NCI-H187 (cell line): ENCODE data around the gene CAMK2D.
"Not testable (repeated sequence)": the region's sequence is repeated elsewhere in the genome, so short reads cannot be mapped to it uniquely, and the experiment has no call there.

ENCODE experiments used
- DNase-seq, 2 experiments: peaks; one replicate each; lab custom pipeline; 2025; lab: John Stamatoyannopoulos, UW

Gene CAMK2D

DNA sequence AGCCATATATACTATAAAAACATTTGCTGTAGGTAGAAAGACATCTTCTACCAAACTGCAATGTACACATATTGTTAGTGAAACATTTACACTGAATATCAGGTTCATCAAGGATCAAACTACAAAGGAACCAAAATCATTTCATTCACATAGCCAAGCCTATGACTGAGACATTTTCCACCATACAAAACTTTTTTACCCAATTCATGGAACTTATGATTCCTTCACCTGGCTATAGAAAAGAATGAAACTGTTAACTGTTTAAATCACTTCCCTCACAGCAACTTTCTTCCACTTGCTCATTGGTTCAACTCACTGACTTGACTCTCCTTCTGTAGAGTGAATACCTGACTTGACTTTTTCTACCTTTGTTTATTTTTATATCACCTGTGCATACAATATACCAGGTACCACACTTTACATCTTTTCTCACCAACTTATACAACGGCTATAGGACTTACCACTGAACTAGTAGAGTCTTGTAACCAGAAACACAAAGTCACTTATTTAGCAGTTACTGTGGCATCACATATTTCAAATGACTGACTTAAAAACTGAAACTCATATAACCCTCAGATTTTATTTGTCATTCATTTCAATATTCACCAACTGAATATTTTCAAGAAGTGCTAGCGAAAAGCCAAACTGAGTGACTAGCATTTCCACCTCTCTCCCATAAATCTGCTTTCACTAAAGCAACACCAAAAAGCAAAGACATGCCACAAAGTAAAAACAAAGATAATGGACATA is 30.9 kb downstream of the CAMK2D start:
- DNase-seq = no peak

DNA sequence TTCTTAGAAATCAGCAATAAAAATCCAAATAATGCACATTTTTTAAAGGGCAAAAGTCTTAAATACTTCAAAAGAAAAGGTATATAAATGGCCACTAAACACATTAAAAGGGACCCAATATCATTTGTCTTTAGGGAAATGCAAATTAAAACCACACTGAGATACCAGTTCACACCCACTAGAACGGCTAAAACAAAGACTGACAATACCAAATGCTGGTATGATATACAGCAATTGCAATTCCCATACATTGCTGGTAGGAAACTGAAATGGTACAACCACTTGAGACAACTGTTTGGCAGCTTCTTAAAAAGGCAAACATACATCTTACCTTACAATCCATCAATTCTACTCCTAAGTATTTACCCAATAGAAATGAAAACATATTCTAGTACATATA is 33.7 kb downstream of the CAMK2D start:
- no peak for DNase-seq

DNA sequence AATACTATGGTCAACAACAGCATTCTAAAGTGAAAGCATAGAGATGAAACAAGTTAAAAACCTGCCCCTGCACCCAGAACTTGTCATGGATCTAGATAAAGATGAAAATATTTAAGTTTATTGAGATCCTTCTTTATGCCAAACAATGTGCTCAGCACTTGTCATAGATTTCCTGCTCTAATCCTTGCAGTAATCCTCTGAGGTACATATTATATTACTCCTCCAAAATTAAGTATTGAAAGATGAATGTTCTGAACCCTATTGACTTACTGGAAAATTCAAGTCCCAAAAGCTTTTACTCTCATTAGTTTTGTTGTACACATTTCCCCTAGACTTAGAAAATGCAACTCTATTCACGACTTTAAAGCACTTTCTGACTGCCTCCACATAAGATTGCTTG is 35.6 kb downstream of the CAMK2D start:
- no peak for DNase-seq

DNA sequence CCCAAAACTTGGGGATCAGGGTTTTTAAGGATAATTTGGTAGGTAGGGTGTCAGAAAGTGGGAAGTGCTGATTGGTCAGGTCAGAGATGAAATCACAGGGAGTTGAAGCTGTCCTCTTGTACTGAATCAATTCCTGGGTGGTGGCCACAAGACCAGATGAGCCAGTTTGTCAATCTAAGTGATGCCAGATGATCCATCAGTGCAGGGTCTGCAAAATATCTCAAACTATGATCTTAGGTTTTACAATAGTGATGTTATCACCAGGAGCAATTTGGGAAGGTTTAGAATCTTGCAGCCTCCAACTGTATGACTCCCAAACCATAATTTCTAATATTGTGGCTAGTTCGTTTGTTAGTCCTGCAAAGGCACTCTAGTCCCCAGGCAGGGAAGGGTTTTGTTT is 43.3 kb downstream of the CAMK2D start:
- DNase-seq = no peak

DNA sequence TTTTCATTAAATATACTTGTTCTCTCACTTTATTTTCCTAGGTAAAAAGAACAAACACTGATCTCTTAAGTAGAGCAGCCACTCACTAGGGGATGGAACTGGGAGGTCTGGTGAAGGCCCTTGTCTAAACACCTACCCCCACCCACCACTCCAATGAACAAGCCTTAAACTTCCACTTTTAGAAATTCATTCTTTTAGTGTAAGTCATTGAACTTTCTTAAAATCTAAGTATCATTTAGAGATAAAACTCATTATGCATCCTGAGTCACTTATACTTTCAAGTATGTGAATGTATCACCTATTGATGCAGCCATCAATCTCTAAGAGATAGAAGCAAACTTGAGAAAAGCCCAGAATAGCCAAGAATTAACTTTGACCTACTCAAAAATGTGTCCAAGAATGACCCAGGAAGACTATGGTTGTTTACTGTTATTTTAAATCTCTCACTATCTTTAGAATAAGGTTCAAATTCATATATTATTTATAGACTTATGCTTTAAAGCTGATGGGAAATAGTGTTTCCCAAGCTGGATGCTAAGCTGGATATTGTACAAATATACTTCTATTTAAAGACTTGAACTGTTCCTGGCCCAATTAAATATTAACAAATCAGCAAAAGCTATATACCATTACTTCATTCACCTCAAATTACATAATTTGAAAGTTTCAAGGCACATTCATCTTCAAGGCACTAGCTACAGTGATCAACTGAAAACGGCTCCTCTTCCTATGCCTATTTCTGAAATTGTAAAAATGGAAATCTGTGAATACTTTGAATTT is 49.5 kb downstream of the CAMK2D start:
- DNase-seq = no peak

DNA sequence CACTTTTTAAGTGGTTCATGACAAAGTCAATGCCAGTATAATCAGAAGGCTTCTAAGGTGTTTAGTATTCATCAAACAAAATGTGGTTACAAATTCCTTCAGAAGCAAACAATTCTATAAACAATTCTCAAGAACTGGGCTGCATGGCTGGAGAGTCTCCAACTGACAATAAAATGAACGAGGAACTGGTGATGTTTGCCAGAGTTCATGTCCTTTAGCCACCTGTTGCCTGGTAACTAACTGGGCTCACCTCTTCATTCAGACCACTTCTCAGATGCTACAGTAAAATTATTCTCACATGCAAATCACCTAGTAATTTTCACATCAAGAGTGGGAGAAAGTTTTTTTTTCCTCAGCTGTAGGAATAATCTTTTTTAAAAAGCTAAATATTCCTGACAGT is 53.3 kb downstream of the CAMK2D start:
- no peak for DNase-seq

DNA sequence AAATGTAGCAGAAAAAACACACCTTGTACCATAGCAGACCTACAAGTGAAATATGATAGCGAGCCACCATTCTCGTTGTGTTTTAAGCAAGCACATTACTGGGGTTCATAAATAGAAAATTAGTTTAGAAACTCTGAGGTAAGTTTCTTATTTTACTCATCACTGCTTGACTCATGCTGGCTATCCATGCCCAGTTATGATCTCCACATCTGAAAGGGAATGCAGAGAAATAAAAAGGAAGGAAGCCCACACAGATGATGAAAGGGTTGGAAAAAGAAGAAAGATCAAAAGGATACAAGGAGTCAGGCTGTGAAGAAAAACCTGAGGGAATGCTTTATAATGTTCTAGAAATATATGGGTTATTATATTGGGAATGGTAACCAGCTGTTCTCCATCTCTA is 54.5 kb downstream of the CAMK2D start:
- DNase-seq = no peak

DNA sequence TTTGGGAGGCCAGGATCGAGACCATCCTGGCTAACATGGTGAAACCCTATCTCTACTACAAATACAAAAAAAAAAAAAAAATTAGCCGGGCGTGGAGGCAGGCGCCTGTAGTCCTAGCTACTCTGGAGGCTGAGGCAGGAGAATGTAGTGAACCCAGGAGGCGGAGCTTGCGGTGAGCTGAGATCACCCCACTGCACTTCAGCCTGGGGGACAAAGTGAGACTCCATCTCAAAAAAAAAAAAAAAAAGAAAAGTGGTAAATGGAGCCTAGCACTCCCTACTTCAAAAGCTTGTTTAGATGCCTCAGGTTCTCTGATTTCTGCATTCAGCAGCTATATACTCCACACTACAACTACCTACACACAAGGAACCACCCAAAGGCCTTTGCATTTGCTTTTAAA is 56.4 kb downstream of the CAMK2D start:
- not testable (repeated sequence) for DNase-seq

DNA sequence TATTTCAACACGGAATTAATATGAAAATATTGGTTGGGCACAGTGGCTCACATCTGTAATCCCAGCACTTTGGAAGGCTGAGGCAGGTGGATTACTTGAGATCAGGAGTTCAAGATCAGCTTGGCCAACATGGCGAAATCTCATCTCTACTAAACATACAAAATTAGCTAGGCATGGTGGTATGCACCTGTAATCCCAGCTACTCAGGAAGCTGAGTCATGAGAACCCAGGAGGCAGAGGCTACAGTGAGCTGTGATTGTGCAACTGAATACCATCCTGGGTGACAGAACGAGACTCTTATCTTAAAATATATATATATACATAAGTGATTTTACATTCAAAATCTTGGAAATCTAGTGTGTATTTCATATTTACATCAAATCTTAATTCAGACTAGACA is 58.9 kb downstream of the CAMK2D start:
- DNase-seq = not testable (repeated sequence)

DNA sequence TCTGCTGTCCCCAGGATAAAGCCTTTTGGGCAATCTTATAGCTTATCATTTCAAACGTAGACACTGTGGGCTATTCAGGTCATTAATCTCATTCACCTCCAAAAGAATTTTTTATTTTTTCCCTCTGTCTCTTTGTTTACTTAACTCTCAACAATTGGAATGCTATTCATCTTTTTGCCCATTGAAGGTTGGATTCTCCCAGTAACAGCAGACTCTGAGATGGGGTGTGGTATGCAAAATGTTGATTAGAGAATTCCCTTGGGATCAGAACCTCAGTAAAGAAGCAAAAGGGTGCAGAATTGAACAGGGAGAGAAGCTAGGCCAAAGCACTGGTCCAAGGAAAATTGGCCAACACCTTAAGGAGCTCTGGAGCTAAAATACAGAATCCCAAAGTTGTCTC is 60.4 kb downstream of the CAMK2D start:
- no peak for DNase-seq

DNA sequence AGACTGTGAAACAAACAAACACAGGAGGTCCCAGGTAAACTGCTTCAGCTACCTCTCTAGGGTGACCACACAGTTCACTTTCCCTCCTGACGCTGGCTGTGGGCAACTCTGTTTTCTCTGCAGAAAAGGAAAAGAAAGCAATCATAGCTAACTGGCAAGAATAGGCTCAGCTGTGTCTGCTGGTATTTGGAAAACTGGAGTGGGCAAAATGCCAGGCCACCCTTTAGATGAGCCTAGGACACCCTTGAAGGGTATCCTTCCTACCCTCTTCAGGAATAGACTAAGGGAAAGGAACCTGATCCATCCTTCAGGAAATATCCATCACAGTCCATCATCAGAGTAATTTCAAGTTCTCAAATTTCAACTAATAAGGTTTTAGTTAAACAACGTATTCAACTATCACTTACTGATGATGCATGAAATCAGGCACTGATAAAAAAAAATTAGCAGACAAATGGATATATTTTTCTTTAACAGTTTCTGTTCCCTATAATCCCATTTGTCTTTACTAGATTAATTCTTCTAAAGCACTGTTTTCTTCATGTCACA is 60.9 kb downstream of the CAMK2D start:
- DNase-seq = no peak

DNA sequence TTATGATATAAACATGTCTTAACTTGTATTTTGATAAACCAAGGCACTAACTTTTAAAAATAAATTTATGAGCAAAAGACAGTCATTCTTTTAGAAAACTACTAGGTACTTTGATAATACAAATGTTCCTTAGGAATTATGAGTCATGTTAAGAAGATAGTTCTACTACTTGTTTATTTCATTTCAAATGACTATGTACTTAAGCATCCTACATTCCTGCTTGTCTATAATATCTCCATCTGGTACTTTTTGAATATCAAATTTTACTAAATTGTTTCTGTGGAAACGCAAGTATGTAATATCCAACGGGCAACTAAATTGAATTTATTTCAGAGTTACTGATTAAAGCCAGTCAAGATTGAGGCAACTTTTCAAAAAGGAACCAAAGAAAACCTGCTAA is 61.8 kb downstream of the CAMK2D start:
- DNase-seq = no peak

DNA sequence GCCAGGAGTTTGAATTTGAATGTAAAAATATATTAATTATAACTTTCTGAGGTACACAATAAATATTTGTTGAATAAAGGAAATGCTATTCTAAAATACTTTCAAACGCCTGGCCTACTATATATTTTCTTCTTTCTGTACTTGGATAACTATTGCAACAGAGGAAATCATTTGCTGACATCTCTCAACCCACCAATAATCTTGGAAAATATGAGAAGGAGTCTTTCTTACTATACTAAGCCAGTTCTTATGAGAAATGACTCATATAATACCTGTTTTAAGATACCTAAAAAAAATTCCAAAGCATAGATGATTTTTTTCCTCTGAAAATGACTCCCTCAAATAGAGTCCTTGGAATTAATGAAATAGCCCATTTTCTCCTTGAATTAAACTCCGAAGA is 64.1 kb downstream of the CAMK2D start:
- DNase-seq = no peak

DNA sequence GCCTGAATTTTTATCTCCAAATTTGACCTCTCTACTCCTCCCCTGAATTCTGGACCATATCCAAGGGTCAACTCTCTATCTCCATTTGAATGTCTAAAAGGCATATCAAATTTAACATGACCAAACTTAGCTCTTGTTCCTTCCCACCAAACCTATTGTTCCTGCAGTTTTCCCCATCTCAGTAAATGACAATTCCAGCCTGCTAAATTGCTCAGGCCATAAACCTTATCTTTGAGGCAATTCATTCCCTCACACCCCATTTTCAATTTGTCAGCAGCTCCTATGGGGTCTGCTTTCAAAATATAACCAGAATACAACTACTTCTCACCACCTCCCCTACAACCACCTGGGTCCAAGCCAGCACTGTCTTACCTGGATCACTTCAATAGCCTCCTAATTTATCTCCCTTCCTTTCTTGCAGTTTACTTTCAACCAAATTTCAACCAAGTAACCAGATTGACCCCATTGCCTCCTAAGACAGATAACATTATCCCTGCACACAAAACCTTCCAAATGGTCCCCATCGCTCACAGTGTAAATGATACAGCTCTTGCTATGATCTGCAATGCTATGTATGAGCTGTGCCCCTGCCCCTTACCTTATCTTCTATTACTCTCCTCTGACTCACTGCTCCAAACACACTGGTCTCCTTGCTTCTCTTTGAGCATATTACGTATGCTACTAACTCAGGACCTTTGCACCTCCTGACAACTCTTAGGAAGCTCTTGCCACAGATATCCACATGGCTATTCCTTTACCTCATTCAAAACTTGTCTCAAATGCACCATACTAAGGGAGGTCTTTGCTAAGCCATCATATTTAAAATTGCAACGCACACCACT is 66.0 kb downstream of the CAMK2D start:
- DNase-seq = no peak

DNA sequence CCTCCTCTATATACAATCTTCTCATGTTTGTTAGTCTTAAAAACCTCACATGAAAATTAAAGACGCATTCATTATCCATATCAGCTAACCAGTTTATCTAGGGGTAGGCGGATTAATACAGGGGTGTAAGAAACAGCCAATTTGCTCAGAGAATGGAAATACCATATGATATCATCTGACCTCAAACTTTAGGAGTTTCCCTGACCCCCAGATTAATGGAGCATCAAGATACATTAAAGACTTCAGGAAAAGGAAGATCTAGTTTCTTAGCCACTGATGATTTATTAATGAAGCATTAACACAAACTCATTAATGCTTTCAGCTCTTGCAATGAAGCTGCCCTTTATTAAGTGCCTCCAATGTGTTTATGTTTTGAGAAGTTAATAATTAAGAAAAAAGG is 67.5 kb downstream of the CAMK2D start:
- no peak for DNase-seq

DNA sequence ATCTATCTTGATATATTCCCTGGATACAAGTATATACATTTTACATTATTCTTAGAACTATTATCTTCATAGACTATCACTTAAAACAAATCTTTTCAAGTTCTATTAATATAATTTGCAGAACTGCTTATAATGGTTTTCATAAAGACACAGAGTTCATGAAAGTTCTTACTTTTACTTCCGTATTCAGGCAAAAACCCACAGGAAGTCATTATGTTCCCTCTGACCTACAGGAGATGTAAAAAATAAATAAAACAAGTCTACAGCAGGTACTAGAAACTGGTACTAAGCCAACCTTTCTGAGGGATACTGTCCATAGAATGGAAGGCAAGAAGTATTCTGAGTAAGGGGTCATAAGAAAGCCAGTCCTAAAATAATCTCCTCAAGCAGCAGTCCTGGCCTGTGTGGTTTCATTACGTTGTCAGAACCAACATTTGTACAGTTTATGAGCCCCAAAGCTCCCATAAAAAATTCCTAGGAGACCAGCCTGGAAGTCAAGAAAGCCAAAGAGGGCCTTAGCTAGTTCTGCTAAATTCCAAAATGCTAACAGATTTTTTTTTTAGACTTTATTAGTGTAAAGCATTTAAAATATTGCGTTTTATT is 68.6 kb downstream of the CAMK2D start:
- DNase-seq = no peak

DNA sequence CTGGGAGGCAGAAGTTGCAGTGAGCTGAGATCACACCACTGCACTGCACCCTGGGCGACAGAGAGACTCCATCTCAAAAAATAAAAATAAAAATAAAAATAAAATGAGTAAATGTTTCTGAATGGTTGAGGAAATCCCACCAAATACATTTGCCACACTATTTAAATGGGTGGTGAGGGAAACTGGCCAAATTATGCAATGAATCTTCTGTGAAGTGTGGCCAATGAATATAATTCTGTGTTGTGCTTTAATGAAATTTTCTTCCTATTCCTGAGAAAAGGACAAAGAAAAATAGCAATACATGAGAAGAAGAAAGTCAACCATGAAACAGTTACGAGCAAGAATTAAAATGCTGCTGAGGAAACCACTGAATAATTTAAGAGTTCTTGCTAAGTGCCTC is 69.9 kb downstream of the CAMK2D start:
- DNase-seq = no peak

DNA sequence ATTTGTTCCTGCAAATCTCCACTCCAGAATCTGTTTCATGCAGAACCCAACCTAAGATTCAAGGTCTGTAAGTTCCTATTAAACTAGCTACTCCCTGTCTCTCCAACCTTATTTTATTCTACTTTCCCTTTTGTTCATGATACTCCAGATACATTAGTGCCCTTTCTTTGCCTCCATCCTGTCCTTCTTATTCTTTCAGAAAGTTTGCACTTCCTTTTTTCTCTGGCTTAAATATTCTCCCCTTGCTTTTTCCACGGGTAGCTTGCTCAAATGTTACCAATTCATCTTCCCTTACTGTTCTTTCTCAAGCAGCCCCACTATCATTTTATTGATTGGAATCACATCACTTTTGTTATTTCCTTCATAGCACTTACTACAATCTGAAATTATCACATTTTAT is 72.1 kb downstream of the CAMK2D start:
- DNase-seq = no peak

DNA sequence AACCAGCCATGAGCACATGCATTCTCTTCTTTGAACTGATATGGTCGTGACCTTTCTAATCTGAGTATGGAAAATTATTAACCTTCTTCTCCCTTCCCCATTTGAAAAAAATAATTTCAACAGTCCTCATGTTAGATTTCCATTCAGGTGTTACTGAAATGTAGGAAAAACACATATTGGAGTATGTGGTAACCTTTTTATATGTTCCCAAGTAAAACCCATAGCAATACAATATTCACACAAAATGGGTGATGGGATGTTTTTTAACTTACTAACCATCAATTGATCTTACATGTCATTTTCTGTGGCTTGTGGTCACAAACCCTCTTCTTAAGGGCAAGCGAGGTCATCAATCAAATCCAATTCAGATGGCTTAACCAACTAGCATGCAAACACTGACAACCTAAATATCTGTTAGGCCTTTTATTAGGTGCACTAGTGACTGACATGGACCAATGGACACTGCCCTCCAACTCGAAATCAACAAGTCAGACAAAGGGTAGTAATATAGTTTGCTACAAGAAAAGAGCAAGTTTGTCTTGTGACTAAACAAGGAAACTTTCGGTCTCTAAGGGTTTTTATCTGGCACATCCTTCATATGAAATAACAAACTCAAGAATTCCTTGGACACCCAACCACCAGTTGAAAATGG is 74.3 kb downstream of the CAMK2D start:
- no peak for DNase-seq

DNA sequence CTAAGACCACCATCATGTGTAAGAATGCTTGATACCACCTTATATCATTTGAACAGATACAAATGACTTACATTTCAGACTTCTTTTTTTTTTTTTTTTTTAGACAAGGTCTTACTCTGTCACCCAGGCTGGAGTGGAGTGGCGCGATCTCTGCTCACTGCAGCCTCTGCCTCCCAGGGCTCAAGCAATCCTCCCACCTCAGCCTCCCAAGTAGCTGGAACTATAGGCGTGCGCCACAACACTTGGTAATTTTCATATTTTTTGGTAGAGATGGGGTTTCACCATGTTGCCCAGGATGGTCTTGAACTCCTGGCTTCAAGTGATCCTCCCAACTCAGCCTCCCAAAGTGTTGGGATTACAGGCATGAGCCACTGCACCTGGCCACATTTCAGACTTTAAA is 76.4 kb downstream of the CAMK2D start:
- DNase-seq = not testable (repeated sequence)

DNA sequence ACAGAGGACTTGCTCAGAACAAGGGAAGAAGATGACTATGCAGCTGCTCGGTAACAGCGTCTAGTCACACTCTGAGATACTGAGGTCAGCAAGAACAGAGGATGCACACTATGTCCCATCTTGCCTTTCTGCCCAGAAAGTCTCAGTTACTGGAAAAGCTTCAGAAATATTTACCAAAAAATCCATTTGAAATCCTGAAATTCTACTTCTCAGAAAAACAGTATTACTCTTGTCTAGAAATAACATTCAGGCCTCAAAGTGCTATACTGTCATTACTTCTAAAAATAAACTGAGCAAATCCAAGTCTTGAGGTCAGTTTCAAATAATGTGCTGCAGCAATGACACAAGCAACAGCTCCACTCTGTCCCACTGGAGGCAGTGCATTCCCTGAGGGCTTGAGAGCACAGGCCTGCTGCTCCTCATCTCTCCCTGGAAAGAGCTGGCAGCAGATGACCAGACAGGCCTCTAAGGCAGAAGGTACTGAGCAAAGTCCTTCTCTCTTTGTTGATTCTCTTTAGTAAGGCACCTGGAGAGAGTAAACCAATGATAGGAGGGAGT is 76.9 kb downstream of the CAMK2D start:
- DNase-seq = no peak
